GM19099 (cell line): ENCODE measurements around the gene CES4A.

ENCODE experiments used
- POLR2A ChIP-seq: IDR thresholded peaks from 3 replicates; pipeline ENCODE4 v1.6.1; 2011; ENCODE audit warnings: low read depth; ENCODE audit not compliant: insufficient read length; ENCODE audit errors: extremely low read depth

Gene CES4A

DNA sequence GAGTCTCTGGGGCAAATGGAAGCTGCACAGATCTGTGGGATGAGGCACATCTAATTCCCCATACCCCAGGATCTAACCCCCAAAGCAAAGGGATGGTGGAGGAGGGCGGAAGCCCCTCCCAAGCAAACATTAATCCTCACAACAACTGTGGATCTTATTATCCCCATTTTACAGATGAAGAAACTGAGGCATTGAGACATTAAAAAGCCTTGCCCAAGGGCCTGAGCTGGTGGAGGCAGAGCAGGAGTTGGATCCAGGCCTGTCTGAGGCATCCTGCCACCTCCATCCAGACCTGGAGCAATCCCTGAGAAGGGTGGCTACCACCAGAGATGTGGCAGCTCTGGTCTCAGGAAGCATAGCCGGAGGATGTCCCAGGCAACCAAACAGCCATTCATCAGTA is 22.9 kb downstream of the CES4A start:
- no peak for TF ChIP-seq POLR2A

- TF ChIP-seq POLR2A = no peak
These were observed 24.9 kb downstream of the CES4A start for GRCh38 chr16:67013233-67013822.

GRCh38 chr16:67013823-67014633 is 25.6 kb downstream of the CES4A start:
- TF ChIP-seq POLR2A = no peak

GRCh38 chr16:67014634-67015312 is 26.4 kb downstream of the CES4A start:
- no peak for TF ChIP-seq POLR2A

GRCh38 chr16:67015313-67015731 is 26.9 kb downstream of the CES4A start:
- TF ChIP-seq POLR2A = no peak

DNA sequence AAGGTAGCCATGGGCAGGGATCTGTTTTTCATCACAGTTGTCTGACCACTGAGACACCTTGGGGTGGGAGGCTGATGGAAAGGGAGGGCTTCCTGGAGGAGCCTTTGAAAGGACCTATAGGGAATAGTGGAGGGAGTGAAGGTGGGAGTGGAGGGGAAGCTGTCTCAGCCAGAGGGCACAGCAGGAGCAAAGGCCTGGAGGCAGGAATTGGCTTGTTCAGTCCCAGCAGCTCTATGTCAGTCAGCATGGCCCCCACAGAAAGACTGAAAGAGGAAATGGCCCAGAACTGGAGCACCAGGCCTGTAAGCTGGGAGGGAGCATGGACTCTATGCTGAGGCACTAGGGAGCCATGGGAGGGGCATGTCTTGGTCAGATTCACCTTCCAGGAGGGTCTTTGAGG is 27.8 kb downstream of the CES4A start:
- no peak for TF ChIP-seq POLR2A

GRCh38 chr16:67016681-67017420 is 28.5 kb downstream of the CES4A start:
- no peak for TF ChIP-seq POLR2A

DNA sequence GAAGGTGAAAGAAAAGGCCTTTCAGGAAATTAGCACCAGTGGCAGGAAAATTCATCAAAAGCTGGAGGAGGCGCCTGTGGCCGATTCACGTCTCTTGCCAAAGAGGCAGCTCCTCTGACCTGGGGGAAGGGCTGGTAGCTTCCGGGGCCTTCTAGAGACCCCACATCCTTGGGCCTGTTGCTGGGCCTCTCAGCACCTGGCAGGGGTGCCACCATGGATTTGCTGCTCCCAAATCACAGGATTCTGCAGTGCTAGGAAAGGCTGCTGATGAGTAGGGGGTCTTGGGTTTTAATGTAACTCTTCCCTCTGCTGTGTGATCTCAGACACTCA is 29.0 kb downstream of the CES4A start:
- TF ChIP-seq POLR2A = no peak

DNA sequence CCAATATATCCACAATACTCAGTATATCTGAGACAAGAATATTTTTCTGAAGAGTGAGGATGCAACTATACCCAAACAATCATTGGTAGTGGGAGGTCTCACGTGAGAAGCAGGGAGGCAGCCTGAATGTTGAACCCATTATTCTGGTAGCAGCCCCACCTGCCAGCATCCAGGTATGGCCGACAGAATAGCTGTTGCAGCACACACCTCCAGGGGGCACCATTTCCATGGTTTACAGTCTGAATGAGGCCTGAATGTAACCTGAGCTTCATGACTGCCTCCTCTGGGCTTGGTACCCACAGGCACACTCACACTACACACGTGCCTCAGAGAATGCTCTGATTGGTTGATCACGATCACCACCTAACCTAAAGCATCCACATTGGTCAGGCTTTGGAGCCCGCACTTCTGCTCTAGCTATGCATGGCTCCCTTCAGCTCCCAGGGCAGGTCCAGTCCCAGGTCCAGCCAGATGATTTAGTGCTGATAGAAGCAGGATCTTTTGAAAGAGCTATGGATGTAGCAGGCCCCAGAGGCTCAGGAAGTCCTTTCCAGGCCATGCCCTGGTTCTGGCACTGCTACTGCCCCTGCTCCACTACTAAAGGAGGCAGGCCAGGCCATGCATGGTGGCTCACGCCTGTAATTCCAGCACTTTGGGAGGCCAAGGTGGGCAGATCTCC is 29.6 kb downstream of the CES4A start:
- no peak for TF ChIP-seq POLR2A

DNA sequence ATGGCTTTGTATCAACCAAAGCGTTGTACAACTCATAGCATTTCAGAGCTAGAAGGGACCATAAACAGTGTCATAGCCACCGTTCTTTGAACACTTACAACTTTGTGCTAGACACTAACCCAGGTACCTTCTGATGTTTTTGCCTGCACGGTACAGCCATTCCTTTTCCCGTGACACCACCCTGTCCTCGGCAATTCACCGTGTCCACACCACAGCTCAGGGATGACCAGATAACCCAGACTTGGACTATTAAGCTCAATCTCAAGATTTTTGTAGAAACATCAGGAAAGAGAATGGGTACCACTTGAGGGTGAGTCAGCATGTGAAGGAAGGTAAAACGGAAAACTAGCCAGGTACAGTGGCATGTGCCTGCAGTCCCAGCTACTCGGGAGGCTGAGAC is 30.8 kb downstream of the CES4A start:
- no peak for TF ChIP-seq POLR2A

- no peak for TF ChIP-seq POLR2A
These were observed 32.9 kb downstream of the CES4A start for GRCh38 chr16:67021321-67021720.

DNA sequence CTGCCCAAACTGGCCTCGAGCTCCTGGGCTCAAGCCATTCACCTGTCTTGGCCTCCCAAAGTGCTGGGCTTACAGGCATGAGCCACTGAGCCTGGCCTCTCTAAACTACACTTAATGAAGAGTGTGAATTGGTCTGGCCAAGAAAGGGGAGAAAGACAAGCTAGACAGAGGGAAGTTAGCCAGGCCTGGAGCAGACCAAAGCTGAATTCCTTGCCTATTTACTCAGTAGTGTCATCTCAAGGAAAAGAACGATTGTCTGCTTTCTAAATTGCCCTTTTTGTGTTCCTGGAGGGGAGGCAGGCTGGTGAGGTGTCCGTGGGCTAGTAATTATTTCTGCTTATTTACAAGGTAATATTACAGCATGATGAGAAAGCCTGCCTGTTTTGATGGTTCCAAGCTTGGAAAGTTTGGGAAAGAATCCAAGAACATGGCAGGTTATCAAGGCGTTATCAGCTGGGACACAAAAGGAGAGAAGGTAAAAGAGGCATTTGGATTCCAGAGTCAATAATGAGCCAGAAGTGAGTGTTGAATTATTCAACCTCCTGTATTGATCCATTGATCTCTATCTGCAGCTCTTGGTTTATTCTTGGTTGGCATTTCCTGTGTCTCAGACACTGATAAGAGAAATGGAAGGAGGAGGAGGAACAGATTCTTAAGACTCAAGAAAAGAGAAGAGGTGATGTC is 34.3 kb downstream of the CES4A start:
- no peak for TF ChIP-seq POLR2A

GRCh38 chr16:67023689-67024088 is 35.3 kb downstream of the CES4A start:
- no peak for TF ChIP-seq POLR2A
